NCI-H146 (cell line): ENCODE measurements around the gene GTF2IRD1.
"Not testable (repeated sequence)": the region's sequence is repeated elsewhere in the genome, so short reads cannot be mapped to it uniquely, and the experiment has no call there.

Experiments
- DNase-seq: peaks from one replicate; lab custom pipeline; 2025; lab: John Stamatoyannopoulos, UW

GTF2IRD1 gene

GRCh38 chr7:74453322-74454011, at the start of gene GTF2IRD1:
TSS of gene GTF2IRD1 (plus strand) at chr7:74453906. CDS start at chr7:74508081, 54,175 bp downstream.
- peak; percentile 87 for DNase-seq

DNA sequence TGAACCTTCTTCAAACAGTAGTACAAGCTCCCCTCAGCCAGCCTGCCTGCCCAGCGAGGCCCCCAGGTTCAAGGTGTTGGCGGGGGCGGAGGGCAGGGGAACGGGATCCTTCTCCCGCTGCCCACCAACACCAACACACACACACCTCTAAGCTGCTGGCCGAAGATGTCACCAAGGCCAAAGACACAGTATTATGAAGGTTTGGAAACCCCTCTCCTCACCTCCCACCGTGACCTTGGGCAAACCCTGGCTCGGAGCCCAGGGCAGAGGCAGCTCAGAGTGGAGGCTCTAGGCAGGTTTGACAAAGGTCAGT, 49.4 kb upstream of the GTF2IRD1 start:
- DNase-seq, result no peak

DNA sequence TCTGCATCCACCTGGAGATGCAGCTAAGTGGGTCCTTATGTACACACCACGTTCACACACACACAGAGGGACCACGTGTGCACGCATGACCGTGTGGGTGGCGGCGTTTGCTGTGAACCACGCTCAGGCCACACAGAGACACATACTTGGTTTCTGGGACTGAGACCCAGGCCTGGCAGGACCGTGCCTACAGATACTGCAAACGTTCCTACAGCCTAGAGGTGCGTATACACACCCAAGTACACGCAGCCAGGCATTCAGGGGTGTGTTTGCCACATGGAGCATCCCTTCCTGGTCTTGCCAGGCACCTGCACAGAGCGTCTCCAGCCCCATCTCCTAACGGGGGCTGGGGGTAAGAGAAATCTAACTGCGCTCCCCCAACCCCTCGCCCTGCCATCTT, 49.0 kb upstream of the GTF2IRD1 start:
- DNase-seq, result no peak

DNA sequence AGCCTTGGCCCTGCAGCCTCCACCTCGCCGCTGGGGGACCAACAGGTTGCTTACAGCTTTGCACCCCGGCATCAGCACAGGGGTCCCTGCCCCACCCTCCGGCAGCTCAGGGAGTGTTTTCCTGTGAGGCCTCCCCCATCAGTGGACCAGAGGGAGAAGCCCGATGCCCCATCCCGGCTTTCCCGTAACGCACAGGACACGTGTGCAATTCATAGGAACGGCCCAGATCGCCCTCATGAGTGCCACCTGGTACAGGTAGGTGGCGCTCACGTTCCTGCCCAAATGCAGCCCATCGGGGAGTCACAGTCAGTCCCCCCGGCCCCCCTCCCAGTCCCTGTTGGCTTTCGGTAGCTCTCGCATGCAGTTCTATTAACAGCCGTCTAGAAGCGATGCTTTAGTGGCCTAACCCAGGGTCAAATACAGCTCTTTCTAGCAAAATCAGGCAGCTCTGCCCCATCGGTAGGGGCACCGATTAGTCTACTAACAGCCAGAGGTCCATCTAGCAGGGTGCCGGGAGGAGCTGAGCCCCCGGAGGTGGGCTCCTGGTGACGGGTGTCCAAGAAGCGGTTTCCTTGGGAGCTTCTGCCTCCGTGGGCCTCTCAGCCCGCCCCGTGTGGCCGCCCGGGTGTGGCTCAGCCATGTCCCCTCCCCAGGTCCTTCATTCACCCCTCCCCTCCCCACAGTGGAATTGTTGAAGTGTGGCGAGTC, 48.4 kb upstream of the GTF2IRD1 start:
- no peak for DNase-seq

- DNase-seq, result no peak
Measured at GRCh38 chr7:74405899-74406512, 47.7 kb upstream of the GTF2IRD1 start.

GRCh38 chr7:74407958-74408357, 45.7 kb upstream of the GTF2IRD1 start:
- DNase-seq, result no peak

DNA sequence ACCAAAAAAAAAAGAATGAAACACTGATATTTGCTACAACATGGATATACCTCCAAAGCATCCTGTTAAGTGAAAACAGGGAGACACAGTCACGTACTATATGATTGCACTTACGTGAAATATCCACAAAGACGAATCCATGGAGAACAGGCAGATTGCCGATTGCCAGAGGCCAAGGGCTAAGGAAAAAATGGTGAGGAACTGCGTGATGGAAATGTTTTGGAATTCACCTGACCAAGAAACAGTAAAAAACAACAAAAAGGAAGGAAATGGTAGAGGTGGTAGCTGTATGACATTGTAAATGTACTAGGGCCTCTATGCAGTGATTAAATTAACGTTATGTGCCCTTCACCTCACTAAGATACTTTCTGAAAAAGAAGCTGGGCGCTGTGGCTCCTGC, 44.1 kb upstream of the GTF2IRD1 start:
- DNase-seq, result no peak

- DNase-seq, result no peak
Measured at GRCh38 chr7:74410772-74411171, 42.9 kb upstream of the GTF2IRD1 start.

DNA sequence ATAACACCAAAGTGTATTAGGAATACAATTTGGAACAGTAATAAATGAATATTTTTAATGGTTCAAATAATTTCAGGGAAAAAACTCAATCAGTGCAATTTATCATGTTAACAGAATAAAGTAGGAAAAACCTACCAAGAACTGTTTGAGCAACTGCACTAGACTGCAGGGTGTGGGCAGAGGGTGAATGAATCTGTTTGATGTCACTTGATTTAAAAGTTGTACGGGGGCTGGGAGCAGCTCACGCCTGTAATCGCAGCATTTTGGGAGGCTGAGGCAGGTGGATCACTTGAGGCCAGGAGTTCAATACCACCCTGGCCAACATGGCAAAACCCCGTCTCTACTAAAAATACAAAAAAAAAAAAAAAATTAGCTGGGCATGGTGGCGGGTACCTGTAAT, 42.1 kb upstream of the GTF2IRD1 start:
- DNase-seq, result not testable (repeated sequence)

DNA sequence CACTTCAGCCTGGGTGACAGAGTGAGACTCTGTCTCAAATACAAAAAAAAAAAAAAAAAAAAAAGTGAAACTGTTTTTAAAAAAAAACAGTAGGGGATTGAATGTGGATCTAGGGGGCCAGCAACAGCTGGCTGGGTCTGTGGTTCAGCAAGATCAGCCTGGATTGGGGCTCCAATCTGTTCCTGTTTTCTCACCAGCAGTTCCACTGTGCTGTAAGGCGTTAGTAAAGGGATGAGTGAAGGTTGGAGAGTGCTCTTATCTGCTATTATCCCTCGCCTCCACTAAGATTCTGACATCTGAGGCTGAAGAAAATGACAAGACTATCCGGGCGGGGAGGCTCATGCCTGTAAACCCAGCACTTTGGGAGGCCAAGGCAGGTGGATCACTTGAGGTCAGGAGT, 41.6 kb upstream of the GTF2IRD1 start:
- no peak for DNase-seq

DNA sequence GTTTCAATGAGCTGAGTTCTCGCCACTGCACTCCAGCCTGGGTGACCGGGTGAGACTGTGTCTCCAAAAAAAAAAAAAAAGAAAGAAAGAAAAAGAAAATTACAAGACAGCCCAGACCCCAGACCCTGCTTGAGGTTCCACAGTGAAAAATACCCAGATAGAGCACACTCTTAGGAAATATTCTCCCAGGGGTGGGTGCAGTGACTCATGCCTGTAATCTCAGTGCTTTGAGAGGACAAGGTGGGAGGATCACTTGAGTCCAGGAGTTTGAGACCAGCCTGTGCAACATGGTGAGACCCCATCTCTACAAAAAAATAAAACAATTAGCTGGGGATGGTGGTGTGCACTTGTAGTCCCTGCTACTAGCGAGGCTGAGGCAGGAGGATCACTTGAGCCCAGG, 41.1 kb upstream of the GTF2IRD1 start:
- DNase-seq, result no peak

- not testable (repeated sequence) for DNase-seq
Measured at GRCh38 chr7:74414595-74415333, 38.9 kb upstream of the GTF2IRD1 start.

GRCh38 chr7:74417419-74417971, 36.2 kb upstream of the GTF2IRD1 start:
- peak; percentile 68 for DNase-seq

GRCh38 chr7:74418076-74418475, 35.6 kb upstream of the GTF2IRD1 start:
- DNase-seq, result no peak

DNA sequence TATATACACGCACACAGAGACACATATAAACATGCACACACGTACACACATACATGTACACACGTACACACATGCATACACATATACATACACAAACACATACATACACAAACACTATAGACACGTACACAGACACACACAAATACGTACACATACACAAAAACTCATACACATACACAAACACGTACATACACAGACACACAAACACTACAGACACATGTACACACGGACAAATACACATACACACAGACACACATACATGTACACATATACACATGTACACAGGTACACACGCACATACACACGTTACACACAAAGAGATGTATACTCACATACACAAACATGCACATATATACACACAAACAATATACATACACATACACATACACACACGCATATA, 35.2 kb upstream of the GTF2IRD1 start:
- no peak for DNase-seq

GRCh38 chr7:74419232-74419631, 34.5 kb upstream of the GTF2IRD1 start:
- not testable (repeated sequence) for DNase-seq

GRCh38 chr7:74420006-74420405, 33.7 kb upstream of the GTF2IRD1 start:
- no peak for DNase-seq

- DNase-seq, result no peak
Measured at GRCh38 chr7:74424291-74424880, 29.3 kb upstream of the GTF2IRD1 start.

DNA sequence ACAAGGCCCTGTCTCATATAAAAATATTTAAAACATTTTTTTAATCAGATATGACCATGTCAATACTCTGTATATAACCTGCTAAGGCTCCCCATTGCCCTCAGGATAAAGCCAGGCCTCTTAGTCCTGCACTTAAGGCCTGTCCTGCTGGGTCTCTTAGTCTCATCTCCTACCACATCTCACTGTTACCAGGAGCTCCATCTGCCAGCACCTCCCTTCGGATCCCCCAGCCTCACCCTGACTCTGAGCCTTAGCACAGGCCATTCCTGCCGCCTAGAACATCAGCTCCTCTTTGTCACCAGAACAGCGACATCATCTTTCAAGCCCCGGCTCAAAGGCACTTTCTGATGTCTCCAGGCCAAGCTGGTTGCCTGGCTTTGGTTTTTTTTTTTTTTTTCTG, 25.7 kb upstream of the GTF2IRD1 start:
- DNase-seq, result no peak

DNA sequence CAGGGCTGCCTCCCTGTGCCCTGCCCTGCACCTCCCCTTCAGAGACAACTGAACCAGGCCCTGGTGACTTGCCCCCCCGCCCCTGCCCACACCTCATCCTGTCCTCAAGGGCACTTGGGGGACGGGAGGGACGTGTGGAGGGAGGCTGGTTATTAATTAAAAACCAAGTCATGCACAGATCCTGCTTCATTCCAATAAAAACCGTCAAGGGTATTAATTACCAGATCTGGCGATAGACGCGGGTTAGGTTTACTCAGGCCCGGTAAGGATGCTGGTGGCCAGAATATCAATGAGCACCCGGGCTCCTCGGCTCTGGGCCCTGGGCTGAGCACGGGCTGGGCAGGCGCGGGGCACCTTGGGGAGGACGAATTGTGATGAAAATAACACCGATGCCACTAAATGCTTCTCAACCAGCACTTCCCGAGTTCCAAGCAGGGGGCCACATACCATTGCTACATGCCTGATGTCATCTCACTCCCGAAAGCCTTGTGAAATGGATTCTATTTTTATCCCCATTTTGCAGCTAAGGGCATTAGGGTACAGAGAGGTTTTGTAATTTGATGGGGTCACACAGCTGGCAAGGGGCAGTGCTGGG, 24.5 kb upstream of the GTF2IRD1 start:
- no peak for DNase-seq

- not testable (repeated sequence) for DNase-seq
Measured at GRCh38 chr7:74430409-74430808, 23.3 kb upstream of the GTF2IRD1 start.
